Measurements from ENCODE around the gene GCDH.
"Not testable (repeated sequence)": the region's sequence is repeated elsewhere in the genome, so short reads cannot be mapped to it uniquely, and the experiment has no call there.

GCDH gene

DNA sequence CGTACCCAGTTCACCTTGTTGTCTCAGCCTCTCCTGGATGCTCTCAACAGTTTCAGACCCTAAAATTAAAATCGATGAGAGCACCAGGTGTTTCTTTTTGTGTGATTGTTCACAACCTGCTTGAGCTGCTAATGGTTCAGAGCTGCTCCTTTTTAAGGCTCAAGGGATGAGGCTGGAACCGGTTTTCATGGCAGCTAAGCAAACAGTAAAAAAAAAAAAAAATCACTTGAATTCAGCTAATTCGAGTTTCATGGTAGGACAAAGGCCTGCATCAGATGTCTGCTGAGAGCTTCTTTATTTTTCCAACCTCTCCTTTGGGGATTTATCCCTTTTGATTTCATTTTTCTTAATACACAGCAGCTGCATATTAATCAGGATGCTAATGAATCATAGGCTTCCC is 21.6 kb downstream of the GCDH start:
- DNase-seq: no peak

- DNase-seq: no peak
Measured at GRCh38 chr19:12913011-12913561, 22.1 kb downstream of the GCDH start.

GRCh38 chr19:12913851-12914690 is 23.1 kb downstream of the GCDH start:
- DNase-seq: no peak

DNA sequence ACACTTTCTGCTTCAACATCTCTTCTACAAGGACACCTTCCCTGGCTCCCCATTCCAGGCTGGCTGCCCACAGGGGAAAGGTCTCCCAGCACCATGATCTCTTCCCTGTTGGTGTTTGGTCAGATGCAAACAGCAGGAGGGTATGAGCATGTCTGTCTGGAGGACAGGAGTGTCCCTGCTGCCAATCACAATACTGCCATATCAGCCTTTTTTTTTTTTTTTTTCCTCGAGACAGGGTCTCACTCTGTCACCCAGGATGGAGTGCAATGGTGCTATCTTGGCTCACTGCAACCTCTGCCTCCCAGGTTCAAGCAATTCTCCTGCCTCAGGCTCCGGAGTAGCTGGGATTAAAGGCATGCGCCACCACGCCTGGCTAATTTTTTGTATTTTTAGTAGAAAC is 24.9 kb downstream of the GCDH start:
- DNase-seq: not testable (repeated sequence)

- DNase-seq: no peak
Measured at GRCh38 chr19:12918253-12918652, 27.3 kb downstream of the GCDH start.

DNA sequence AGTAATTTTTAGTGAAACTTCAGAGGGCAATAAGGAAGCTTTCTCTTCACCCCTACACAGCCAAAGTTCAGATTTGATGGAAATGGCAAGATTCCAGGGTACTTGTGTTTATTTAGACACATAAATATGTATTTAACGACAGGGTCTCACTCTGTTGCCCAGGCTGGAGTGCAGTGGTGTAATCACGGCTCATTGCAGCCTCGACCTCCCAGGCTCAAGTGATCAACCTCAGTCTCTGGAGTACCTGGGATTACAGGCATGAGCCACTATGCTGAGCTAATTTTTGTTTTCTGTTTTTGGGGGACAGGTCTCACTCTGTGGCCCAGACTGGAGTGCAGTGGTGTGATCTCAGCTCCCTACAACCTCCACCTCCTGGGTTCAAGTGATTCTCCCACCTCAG is 30.1 kb downstream of the GCDH start:
- no peak for DNase-seq

DNA sequence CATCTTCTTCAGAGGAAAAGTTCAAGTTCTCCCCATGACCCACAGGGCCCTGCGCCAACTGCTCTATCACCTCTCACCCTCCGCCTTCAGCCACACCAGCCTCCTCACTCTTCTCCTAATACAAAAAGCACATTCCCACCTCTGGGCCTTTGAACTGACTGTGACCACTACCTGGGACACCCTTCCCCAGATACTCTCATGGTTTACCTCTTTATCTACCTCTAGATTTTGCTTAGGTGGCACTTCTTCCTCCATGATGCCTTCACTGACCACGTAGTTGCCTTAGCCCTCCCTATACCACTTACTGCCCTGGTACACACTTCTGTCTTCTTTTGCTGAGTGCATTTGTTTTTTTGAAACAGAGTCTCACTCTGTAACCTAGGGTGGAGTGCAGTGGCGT is 32.0 kb downstream of the GCDH start:
- no peak for DNase-seq

GRCh38 chr19:12924621-12925310 is 33.8 kb downstream of the GCDH start:
- no peak for DNase-seq

DNA sequence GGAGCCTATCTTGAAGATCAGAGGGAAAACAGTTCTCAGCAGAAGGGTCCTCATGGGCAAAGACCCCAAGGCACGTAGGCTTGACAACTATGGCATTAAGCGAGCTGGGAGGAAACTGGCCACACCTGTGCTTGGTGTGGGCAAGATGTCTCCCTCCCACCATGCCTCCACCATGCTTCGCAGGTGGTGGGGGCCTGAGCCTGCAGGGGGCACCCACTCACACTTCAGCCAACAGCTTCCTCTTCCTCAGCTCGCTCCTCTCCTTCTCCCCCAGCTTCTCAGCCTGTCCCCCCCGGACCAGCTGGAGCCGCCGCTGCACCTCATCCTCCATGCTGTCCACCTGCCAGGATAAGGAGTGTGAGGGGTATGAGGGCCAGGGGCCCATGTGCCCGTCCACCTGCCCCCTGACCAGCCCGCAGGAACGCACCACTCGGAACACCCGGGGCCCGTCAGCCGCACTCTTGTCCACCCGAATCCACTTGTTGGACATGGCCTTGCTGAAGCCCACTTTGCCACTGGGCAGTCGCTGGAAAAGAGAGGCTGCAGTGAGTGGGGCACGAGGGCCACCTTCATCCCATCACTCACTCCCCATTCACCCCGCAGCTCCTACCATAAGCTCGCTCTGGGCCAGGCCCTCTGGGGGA is 39.2 kb downstream of the GCDH start:
- DNase-seq: no peak

GRCh38 chr19:12932392-12933286 is 41.7 kb downstream of the GCDH start:
- DNase-seq: no peak

DNA sequence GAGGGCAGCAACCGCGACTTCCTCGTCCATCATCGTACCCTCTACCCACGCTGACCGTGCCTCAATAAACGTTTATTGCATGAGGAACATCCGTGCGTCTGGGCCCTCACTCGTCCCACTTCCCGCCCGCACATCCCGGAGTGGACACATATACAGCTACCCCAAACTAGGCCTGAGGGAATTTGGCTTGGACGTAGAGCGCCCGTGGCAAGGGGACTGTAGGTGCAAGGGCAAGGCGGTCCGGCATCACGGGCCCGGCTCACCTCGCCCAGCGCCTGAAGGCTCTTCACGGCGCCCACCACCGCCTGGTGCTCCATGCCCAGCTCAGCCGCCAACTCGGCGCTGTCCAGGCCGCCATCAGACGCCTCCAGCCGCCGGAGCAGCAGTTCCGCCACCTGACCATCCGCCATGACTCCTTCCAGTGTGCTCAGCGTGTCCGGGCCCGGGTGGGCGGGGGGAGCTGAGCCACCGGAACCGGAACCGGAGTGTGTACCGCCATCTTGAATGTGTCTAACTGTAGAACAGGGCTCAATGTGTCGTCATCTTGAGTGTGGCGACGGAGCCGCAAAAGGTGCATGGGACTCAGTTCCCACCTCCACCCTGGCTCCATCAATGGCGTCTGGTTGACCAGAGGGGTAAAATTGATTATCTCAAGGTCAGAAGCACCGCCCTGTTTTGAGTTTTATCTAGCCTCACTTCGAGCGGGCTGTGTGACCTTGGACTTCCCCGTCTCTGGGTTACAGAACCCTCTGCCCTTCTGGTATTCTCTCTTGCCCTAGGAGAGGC is 42.5 kb downstream of the GCDH start, which contains the start of gene FARSA:
Gene FARSA, minus strand, starts transcription at position 425 of the 786 bp plus-strand sequence. Its CDS starts 15 bp downstream, at position 410.
- peak; percentile 92 for DNase-seq

- DNase-seq: no peak
Measured at GRCh38 chr19:12935071-12935470, 44.1 kb downstream of the GCDH start.

GRCh38 chr19:12936582-12936981 is 45.6 kb downstream of the GCDH start:
- no peak for DNase-seq

DNA sequence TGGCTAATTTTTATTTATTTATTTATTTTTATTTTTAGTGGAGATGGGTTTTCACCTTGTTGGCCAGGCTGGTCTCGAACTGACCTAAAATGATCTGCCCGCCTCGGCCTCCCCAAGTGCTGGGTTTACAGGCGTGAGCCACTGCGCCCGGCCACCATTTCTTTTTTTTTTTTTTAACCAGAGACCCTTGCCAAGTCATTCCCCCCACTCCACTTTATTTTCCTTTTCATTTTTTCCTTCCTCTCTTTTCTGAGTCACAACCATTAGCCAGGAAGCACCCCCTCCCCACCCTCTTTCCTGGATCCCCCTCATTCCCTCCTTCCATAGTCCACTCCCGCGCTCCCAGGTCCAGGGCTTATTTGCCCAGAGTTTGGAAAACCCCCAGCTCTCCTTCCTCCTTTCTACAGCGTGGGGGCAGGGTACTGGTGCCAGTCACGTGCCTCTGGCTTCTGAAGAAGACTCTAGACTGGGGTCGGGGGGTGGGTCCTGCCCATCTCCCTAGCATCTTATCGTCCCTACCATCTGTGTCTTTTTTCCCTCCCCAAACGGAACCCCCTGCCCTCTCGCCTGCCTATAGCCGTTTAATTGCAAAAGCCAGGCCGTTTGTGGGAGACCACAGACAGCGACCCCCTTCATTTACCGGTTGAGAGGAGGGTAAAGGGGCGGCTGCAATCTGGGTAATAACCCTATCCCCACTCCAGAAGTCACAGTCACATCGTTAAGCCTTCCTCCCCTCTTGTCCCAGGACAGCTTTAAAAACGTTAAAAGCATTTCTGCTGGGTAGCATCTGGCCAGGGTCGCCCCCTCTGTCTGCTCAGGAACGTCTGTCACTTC is 46.4 kb downstream of the GCDH start:
- no peak for DNase-seq

DNA sequence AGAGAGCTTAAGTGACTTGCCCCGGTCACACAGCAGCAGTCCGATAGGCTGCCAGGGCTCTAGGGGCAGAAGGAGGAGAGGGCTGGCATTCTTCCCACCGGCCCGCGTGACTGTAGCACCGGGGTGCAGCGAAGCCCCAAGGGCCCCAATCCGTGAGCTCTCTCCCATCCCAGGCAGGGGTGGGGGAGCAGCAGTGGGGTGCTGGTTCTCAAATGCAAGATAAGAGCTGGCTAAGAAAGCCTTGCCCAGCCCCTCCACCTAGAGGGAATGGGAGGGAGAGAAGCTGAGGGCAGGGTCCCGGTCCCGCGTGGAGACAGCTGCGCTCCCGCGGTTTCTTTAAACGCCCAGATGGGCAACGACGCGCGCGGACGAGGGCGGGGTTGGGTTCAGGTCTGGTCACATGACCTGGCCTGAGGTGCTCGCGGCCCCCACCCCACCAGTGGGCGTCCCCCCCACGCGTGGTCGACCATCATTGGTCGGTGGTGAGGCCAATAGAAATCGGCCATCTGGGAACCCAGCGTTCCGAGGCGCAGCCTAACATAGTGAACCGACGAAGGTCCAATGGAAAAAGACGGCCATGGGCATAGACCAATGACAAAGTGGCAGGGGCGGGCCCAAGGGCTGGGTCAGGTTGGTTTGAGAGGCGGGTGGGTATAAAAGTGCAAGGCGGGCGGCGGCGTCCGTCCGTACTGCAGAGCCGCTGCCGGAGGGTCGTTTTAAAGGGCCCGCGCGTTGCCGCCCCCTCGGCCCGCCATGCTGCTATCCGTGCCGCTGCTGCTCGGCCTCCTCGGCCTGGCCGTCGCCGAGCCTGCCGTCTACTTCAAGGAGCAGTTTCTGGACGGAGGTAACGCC is 47.2 kb downstream of the GCDH start, which contains the start of gene CALR:
Gene CALR, plus strand, starts transcription at position 683 of the 852 bp plus-strand sequence. Its CDS starts 71 bp downstream, at position 754.
- DNase-seq: peak; percentile 98

DNA sequence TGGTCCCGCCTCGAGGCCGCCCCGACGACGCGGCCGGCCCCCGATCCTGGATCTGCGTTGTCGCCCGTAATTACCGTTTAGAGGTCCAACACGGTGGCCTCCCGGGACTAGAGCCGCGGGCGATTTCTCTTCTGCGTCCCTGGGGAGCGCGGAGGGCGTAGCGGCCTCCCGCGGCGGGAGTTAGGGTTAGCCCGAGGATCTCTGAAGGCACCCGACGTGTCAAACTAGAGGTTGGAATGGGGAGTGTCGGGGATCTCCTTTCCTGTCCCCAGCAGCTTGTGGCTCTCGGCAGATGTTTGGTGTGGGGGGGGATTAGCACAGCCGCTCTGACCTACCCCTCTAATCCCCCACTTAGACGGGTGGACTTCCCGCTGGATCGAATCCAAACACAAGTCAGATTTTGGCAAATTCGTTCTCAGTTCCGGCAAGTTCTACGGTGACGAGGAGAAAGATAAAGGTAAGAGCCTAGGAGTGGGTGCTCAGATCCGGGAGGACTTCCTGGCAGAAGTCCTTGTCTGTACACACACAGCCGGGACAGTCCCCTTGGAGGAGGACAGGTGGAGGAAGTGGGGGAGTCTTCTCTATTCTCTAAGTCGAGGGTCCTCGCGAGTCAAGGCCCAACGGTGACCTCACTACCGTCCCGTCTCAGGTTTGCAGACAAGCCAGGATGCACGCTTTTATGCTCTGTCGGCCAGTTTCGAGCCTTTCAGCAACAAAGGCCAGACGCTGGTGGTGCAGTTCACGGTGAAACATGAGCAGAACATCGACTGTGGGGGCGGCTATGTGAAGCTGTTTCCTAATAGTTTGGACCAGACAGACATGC is 48.0 kb downstream of the GCDH start:
- no peak for DNase-seq

- DNase-seq: no peak
Measured at GRCh38 chr19:12939975-12940423, 49.0 kb downstream of the GCDH start.

- no peak for DNase-seq
Measured at GRCh38 chr19:12940897-12941296, 49.9 kb downstream of the GCDH start.
